Measurements from ENCODE around the gene LRRK2. TPM values are rescaled to one million over a fixed set of nuclear protein-coding genes. Genes with fewer than 3 reads are reported as not detected.
"Not testable (repeated sequence)": the region's sequence is repeated elsewhere in the genome, so short reads cannot be mapped to it uniquely, and the experiment has no call there.

The LRRK2 gene
- total and polyA plus RNA-seq, 3 donors from 2014 or later: 3.4 to 6.2 (median 5.1) TPM

GRCh38 chr12:40248034-40248433, 23.2 kb downstream of the LRRK2 start:
- Histone ChIP-seq H3K27ac (no peak overlapping the region), H3K36me3 (ENCODE audit: low read depth, missing control alignments) (no peaks in the 10 kb centered on the region), H3K4me1 (no peaks in the 10 kb centered on the region), H3K4me3 (no peak overlapping the region), H3K9me3 (no peaks in the 10 kb centered on the region), H3K27me3 (no peaks in the 10 kb centered on the region)
- no peak for DNase-seq
- 75 to 81% methylated on average over 1 of the region's 1 CpG for WGBS, 2 donors
- intact Hi-C loops (cut with DNase I; ENCODE audit: low total_unique reads): no loop called here
- TF ChIP-seq CTCF (IDR thresholded peaks at IDR 0.05): no peak

- intact Hi-C loops (cut with DNase I; ENCODE audit: low total_unique reads): no loop called here
- H3K27ac ChIP-seq: no peak overlapping the region
- TF ChIP-seq CTCF (IDR thresholded peaks at IDR 0.05): no peak
- TF ChIP-seq POLR2A (IDR thresholded peaks at IDR 0.05): no peak
- H3K4me1 ChIP-seq: no peaks in the 10 kb centered on the region
- no peak for DNase-seq
- no peaks in the 10 kb centered on the region for H3K9me3 ChIP-seq
- H3K27me3 ChIP-seq: no peaks in the 10 kb centered on the region
- no peaks in the 10 kb centered on the region for H3K36me3 ChIP-seq (ENCODE audit: low read depth, missing control alignments)
- no peak overlapping the region for H3K4me3 ChIP-seq
- 86 to 91% methylated on average over 4 of the region's 4 CpGs for WGBS, 2 donors
Measured at GRCh38 chr12:40248585-40249297, 23.9 kb downstream of the LRRK2 start.

DNA sequence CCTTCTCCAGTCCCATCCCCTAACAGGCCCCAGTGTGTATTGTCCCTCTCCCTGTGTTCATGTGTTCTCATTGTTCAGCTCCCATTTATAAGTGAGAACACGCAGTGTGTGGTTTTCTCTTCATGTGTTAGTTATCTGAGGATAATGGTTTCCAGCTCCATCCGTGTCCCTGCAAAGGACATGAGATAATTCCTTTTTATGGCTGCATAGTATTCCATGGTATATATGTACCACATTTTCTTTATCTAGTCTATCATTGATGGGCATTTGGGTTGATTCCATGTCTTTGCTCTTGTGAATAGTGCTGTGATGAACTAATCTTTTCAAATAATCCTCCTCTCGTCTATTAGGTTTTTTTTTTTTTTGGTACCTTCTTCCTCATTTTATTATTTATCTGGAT, 25.9 kb downstream of the LRRK2 start:
- H3K9me3 ChIP-seq; H3K27me3 ChIP-seq; H3K4me1 ChIP-seq; H3K4me3 ChIP-seq; DNase-seq; H3K36me3 ChIP-seq (ENCODE audit: low read depth, missing control alignments); H3K27ac ChIP-seq; intact Hi-C loops (cut with DNase I; ENCODE audit: low total_unique reads): not testable (repeated sequence)
- WGBS, 2 donors: 92 to 98% methylated on average over 3 of the region's 3 CpGs

- Histone ChIP-seq H3K27ac (no peak overlapping the region), H3K4me1 (no peaks in the 10 kb centered on the region), H3K4me3 (no peak overlapping the region), H3K36me3 (ENCODE audit: low read depth, missing control alignments) (no peaks in the 10 kb centered on the region), H3K9me3 (no peaks in the 10 kb centered on the region), H3K27me3 (no peaks in the 10 kb centered on the region)
- intact Hi-C loops (cut with DNase I; ENCODE audit: low total_unique reads): no loop called here
- DNase-seq: no peak
- 73 to 78% methylated on average over 1 of the region's 1 CpG for WGBS, 2 donors
- TF ChIP-seq CTCF (IDR thresholded peaks at IDR 0.05) (no peak), POLR2A (IDR thresholded peaks at IDR 0.05) (no peak)
Measured at GRCh38 chr12:40253936-40254335, 29.1 kb downstream of the LRRK2 start.

GRCh38 chr12:40254455-40255085, 29.8 kb downstream of the LRRK2 start:
- Histone ChIP-seq H3K27me3 (no peaks in the 10 kb centered on the region), H3K27ac (no peak overlapping the region), H3K4me1 (no peaks in the 10 kb centered on the region), H3K4me3 (no peak overlapping the region), H3K9me3 (no peaks in the 10 kb centered on the region), H3K36me3 (ENCODE audit: low read depth, missing control alignments) (no peaks in the 10 kb centered on the region)
- intact Hi-C loops (cut with DNase I; ENCODE audit: low total_unique reads): no loop called here
- TF ChIP-seq POLR2A (IDR thresholded peaks at IDR 0.05) (no peak), CTCF (IDR thresholded peaks at IDR 0.05) (no peak)
- no peak for DNase-seq
- 89 to 94% methylated on average over 5 of the region's 5 CpGs for whole genome bisulfite sequencing, 2 donors
